ENCODE measurements around the gene RBMS1. TPM values are rescaled to one million over a fixed set of nuclear protein-coding genes. Genes with fewer than 3 reads are reported as not detected.
A peak's percentile ranks its signal among the peaks of the same experiment; 100 is the strongest.
"Not testable (repeated sequence)": the region's sequence is repeated elsewhere in the genome, so short reads cannot be mapped to it uniquely, and the experiment has no call there.

Gene RBMS1
- total and polyA plus RNA-seq, 7 donors: 8.4 to 43.2 (median 24.1) TPM

DNA sequence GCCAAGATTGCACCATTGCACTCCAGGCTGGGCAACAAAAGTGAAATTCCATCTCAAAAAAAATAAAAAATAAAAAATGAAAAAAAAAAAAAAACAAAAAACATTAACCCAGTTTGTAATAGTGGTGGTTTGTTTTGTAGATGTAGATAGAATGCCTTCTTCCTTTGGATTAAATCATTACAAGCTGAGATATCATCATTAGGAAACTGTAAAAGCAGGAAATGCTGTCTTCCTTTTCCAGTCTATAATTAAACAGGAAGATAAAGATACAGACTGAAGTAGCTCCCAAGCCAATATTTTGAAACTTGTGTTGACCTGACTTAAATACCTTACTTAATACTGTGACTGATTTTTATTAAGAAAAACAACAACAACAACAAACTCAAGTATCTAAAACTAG lies 43.1 kb downstream of the RBMS1 start:
- no peak for ATAC-seq
- TF ChIP-seq CTCF (IDR thresholded peaks at IDR 0.05): no peak
- intact Hi-C loops (cut with DNase I): no loop called here

GRCh38 chr2:160448821-160449220 lies 44.8 kb downstream of the RBMS1 start:
- H3K27ac ChIP-seq; H3K36me3 ChIP-seq (ENCODE audit: insufficient read depth in 1 of 2, low read depth in 1 of 2); H3K9me3 ChIP-seq; DNase-seq; H3K4me3 ChIP-seq; ATAC-seq; H3K27me3 ChIP-seq (ENCODE audit: insufficient read depth in 3 of 3, low read length in 2 of 3); intact Hi-C loops (cut with DNase I): not testable (repeated sequence)
- WGBS, 3 donors: 89 to 96% (median 93%) methylated on average over 15 to 25 of the region's 29 CpGs
- H3K4me1 ChIP-seq: peaks cover 17% of the 10 kb centered on the region

More for the DNA sequence above, 43.1 kb downstream of the RBMS1 start:
- Histone ChIP-seq H3K27ac (no peak overlapping the region), H3K36me3 (ENCODE audit: insufficient read depth in 1 of 2, low read depth in 1 of 2) (no peaks in the 10 kb centered on the region), H3K27me3 (ENCODE audit: insufficient read depth in 3 of 3, low read length in 2 of 3) (no peaks in the 10 kb centered on the region), H3K9me3 (no peaks in the 10 kb centered on the region), H3K4me1 (peaks cover 28% of the 10 kb centered on the region), H3K4me3 (no peak overlapping the region)
- no peak for DNase-seq

DNA sequence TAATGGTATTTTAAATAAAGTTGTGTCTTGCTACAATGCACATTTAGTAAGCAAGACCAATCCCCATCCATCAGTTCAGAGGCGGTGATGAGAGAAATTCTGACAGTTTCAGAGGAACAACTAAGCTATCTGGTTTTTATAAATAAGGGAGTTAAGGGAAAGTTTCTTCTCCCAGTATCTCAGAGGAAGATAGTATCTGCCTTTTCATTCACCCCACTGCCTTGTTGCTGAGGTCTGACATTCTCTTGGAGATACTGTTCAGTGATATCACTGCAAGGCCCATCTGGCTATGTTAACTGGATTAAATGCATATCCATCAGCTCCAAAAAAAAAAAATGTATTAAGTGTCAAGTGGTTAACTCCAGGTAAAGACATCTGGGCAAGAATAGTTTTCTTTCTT lies 47.9 kb downstream of the RBMS1 start:
- no peaks in the 10 kb centered on the region for H3K36me3 ChIP-seq (ENCODE audit: insufficient read depth in 1 of 2, low read depth in 1 of 2)
- no peaks in the 10 kb centered on the region for H3K27me3 ChIP-seq (ENCODE audit: insufficient read depth in 3 of 3, low read length in 2 of 3)
- H3K9me3 ChIP-seq: no peaks in the 10 kb centered on the region
- H3K4me3 ChIP-seq: no peak overlapping the region
- no peak for TF ChIP-seq CTCF (IDR thresholded peaks at IDR 0.05)
- H3K4me1 ChIP-seq: no peaks in the 10 kb centered on the region
- 98 to 100% (median 100%) methylated on average over 1 of the region's 1 CpG for WGBS, 3 donors
- H3K27ac ChIP-seq: no peak overlapping the region
- intact Hi-C loops (cut with DNase I): no loop called here
- DNase-seq: no peak
- no peak for ATAC-seq

GRCh38 chr2:160442603-160443002 lies 51.0 kb downstream of the RBMS1 start:
- intact Hi-C loops (cut with DNase I): no loop called here
- no peaks in the 10 kb centered on the region for H3K36me3 ChIP-seq (ENCODE audit: insufficient read depth in 1 of 2, low read depth in 1 of 2)
- ATAC-seq (no peak), DNase-seq (no peak)
- H3K4me3 ChIP-seq: no peak overlapping the region
- H3K27ac ChIP-seq: no peak overlapping the region
- H3K27me3 ChIP-seq (ENCODE audit: insufficient read depth in 3 of 3, low read length in 2 of 3): no peaks in the 10 kb centered on the region
- 89 to 95% (median 95%) methylated on average over 7 of the region's 7 CpGs for WGBS, 3 donors
- H3K4me1 ChIP-seq: no peaks in the 10 kb centered on the region
- H3K9me3 ChIP-seq: no peaks in the 10 kb centered on the region
- no peak for TF ChIP-seq CTCF (IDR thresholded peaks at IDR 0.05)

- 10 to 25% (median 11%) methylated on average over 2 of the region's 2 CpGs for WGBS, 3 donors
- Histone ChIP-seq H3K27ac (no peak overlapping the region), H3K36me3 (ENCODE audit: insufficient read depth in 1 of 2, low read depth in 1 of 2) (no peaks in the 10 kb centered on the region), H3K4me1 (no peaks in the 10 kb centered on the region), H3K9me3 (no peaks in the 10 kb centered on the region), H3K4me3 (no peak overlapping the region), H3K27me3 (ENCODE audit: insufficient read depth in 3 of 3, low read length in 2 of 3) (no peaks in the 10 kb centered on the region)
- no peak for DNase-seq
- no peak for TF ChIP-seq CTCF (IDR thresholded peaks at IDR 0.05)
- peak in 1 of 4 donors; percentile 88 for ATAC-seq
- intact Hi-C loops (cut with DNase I): no loop called here
Observed at GRCh38 chr2:160440888-160441287, 52.7 kb downstream of the RBMS1 start.

DNA sequence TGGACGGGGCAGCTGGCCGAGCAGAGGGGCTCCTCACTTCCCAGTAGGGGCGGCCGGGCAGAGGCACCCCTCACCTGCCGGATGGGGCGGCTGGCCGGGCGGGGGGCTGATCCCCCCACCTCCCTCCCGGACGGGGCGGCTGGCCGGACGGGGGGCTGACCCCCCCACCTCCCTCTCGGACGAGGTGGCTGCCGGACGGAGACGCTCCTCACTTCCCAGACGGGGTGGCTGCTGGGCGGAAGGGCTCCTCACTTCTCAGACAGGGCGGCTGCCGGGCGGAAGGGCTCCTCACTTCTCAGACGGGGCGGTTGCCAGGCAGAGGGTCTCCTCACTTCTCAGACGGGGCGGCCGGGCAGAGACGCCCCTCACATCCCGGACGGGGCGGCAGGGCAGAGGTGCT lies 54.6 kb downstream of the RBMS1 start:
- ATAC-seq; H3K9me3 ChIP-seq; H3K4me3 ChIP-seq; H3K36me3 ChIP-seq (ENCODE audit: insufficient read depth in 1 of 2, low read depth in 1 of 2); H3K4me1 ChIP-seq; intact Hi-C loops (cut with DNase I); H3K27ac ChIP-seq; H3K27me3 ChIP-seq (ENCODE audit: insufficient read depth in 3 of 3, low read length in 2 of 3): not testable (repeated sequence)
- WGBS, 3 donors: 98 to 99% (median 98%) methylated on average over 8 to 31 of the region's 32 CpGs
- DNase-seq: peak in 1 of 2 donors; percentile 40
